Nephron (organoid): Measurements from ENCODE around the gene SH2D6.
A peak's percentile ranks its signal among the peaks of the same experiment; 100 is the strongest.

Experiments
- H3K27ac Mint-ChIP-seq, 3 experiments: 2 replicates each; pipeline ENCODE4 v1.8.0; 2020; ENCODE audit warnings: mixed read lengths in 3 of 3, mild to moderate bottlenecking in 2 of 3, moderate library complexity in 1 of 3
- H3K27me3 Mint-ChIP-seq: 2 replicates; pipeline ENCODE4 v1.8.0; 2021; ENCODE audit warnings: low read depth, mild to moderate bottlenecking, moderate library complexity, mixed read lengths
- H3K36me3 Mint-ChIP-seq: 2 replicates; pipeline ENCODE4 v1.8.0; 2020; ENCODE audit warnings: low read depth, mixed read lengths
- H3K4me1 Mint-ChIP-seq: 2 replicates; pipeline ENCODE4 v1.8.0; 2020; ENCODE audit warnings: mixed read lengths
- H3K4me3 Mint-ChIP-seq, 3 experiments: 2 replicates each; pipeline ENCODE4 v1.8.0; 2020; ENCODE audit warnings: mild to moderate bottlenecking in 3 of 3, mixed read lengths in 3 of 3, moderate library complexity in 2 of 3
- H3K9me3 Mint-ChIP-seq: 2 replicates; pipeline ENCODE4 v1.8.0; 2020; ENCODE audit warnings: mixed read lengths
- TF ChIP-seq, protein P1 (sequence below), 3 experiments: fragments of 200-600 bp; sonication (generic); IDR thresholded peaks; one replicate each; pipeline ENCODE4 v1.5.0; 2021; ENCODE audit warnings: antibody characterized with exemption in 3 of 3; ENCODE audit not compliant: unreplicated experiment in 3 of 3

SH2D6 gene

DNA sequence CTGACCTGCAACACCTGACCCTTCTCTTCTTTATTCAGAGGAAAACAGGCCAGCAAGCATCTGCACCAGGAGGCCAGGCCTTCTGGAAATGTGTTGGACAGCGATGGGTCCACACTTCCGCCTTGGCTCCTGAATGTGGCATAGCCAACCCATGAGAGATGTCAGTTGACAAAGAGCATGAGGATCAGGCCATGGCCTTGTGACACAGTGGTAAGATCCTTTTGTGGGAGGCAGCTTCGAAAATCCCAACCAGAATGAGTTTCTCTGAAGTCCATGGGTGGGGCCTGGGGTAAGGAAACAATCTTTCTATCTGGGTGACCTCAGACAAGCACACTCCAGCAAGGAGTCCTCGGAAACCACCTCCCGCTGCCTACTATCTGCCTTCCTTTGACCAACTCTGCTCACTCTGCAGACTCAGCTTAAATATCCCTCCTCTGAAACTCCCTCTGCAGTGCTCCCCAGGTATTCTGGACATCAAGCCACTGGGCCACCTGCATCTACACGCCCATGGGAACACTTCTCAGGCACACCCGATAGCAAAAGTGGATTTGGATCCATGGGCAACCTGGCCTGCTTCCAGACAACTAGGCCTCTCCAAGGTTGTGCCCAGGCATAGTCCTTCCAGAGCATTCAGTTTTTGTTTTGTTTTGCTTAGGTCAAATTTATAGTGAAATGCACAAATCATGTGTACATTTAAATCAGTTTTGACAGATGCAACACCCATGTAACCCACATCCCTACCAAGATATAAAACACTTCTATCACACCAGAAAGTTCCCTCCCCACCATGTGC lies 3.6 kb upstream of the SH2D6 start:
- Mint-ChIP-seq H3K9me3 (no peaks in the 10 kb centered on the region), H3K36me3 (no peaks in the 10 kb centered on the region), H3K4me3 (peak overlapping the region; percentile 47 to 95 (median 64)), H3K27me3 (no peaks in the 10 kb centered on the region), H3K27ac (peak overlapping the region in 2 of 3 experiments; percentile 29 to 73), H3K4me1 (peaks cover 29% of the 10 kb centered on the region)
- TF ChIP-seq, protein P1, sequence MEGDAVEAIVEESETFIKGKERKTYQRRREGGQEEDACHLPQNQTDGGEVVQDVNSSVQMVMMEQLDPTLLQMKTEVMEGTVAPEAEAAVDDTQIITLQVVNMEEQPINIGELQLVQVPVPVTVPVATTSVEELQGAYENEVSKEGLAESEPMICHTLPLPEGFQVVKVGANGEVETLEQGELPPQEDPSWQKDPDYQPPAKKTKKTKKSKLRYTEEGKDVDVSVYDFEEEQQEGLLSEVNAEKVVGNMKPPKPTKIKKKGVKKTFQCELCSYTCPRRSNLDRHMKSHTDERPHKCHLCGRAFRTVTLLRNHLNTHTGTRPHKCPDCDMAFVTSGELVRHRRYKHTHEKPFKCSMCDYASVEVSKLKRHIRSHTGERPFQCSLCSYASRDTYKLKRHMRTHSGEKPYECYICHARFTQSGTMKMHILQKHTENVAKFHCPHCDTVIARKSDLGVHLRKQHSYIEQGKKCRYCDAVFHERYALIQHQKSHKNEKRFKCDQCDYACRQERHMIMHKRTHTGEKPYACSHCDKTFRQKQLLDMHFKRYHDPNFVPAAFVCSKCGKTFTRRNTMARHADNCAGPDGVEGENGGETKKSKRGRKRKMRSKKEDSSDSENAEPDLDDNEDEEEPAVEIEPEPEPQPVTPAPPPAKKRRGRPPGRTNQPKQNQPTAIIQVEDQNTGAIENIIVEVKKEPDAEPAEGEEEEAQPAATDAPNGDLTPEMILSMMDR (IDR thresholded peaks at IDR 0.05; ENCODE audit: unreplicated experiment in 3 of 3), result no peak

DNA sequence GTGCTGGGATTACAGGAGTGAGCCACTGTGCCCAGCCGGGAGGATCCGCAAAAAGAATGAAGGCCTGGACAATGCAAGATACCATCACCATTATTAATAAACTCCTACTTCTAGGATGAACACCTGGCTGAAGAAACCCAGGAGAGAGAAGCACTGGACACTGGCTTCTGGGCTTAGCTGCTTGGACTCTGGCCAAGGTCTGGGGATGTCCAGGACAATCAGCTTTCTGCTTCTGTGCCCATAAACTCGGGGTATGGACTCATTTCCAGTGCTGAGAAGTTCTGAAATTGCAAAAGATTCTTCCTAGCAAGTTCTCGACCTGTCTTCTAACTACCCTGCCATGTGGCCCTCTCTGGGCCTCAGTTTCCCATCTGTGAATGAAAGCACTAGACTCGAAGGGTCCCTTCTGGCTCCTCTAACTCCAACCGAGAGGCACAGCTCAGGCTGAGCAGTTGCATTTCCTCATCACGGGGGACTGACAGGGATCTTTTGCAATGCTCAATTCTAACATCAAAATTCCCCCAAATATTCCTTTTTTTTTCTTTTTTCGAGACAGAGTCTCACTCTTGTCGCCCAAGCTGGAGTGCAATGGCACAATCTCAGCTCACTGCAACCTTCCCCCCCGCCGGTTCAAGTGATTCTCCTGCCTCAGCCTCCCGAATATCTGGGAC lies 2.4 kb upstream of the SH2D6 start:
- peak overlapping the region in 2 of 3 experiments; percentile 29 to 73 for H3K27ac Mint-ChIP-seq
- H3K36me3 Mint-ChIP-seq, result no peaks in the 10 kb centered on the region
- peak overlapping the region in 2 of 3 experiments; percentile 64 to 95 for H3K4me3 Mint-ChIP-seq
- H3K9me3 Mint-ChIP-seq, result no peaks in the 10 kb centered on the region
- no peaks in the 10 kb centered on the region for H3K27me3 Mint-ChIP-seq
- TF ChIP-seq, protein P1 (IDR thresholded peaks at IDR 0.05; ENCODE audit: unreplicated experiment in 3 of 3), result no peak
- H3K4me1 Mint-ChIP-seq, result peaks cover 34% of the 10 kb centered on the region

DNA sequence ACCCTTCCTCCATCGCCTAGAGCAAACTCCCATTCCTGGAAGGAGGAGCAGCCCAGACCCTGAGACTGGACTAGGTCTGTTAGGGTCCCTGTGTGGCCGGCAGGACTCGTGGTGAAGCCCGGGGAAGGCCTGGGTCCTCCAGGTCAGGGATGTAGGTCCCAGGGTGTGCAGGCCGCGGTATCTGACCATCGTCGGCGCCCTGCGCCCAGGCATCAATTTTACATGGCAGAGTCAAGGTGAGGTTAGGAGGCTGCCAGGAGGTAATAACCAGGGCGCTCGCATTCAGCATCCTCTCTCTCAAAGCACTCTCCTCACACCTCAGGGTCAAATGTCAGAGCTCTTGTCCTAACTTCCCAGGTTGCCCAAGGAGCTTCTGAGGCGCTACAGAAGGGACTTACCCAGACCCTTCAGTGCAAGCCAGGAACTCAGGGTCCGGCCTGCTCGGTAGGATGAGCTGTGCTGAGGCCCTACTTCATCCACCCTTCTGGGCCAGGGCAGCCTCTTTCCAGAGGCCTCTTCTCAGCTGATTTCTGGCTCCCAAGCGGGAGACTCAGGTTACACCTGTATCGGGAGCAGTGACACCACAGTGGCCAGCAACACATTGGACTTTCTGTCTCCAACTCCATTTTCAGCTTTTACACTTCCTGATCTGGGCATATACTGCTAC lies 628 bp downstream of the SH2D6 start:
- Mint-ChIP-seq H3K4me1 (peaks cover 41% of the 10 kb centered on the region), H3K4me3 (peak overlapping the region; percentile 94 to 96 (median 95)), H3K27ac (peak overlapping the region; percentile 98 to 100 (median 99)), H3K9me3 (no peaks in the 10 kb centered on the region), H3K36me3 (no peaks in the 10 kb centered on the region), H3K27me3 (no peaks in the 10 kb centered on the region)
- TF ChIP-seq, protein P1 (IDR thresholded peaks at IDR 0.05; ENCODE audit: unreplicated experiment in 3 of 3), result no peak

DNA sequence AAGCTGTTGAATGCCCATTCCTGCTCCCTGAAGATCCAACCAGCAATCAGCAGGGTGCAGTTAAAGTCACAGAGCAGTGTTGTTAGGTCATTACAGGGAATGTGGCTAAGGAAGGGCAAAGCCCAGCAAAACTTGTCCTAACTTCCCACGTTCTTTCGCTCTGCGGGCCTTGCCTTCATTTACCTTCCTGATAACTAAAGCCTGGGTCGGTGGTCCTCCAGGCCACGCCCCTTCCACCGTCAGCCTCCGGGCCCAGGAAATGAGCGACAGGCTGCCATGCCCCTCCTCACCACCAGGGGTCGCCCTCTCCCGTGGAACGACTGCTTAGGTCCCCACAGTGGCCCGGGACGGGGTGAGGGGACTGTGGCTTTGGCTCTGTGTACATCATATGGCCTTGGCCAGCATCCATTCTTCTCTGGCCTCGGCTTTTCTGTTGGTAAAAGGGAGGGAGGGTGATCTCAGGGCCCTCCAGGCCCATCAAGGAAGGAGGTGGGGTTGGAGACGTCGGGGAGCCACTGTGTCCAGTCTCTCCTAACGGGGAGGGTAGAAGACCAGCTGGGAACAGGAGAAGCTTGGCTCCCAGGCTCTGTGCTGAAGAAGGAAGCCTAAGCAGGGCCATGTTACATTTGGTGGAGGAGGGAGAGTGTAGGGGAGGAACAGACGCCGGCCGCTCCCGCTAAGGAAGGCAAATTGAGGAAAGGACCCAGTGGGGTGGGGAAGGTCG lies 2.2 kb downstream of the SH2D6 start:
- TF ChIP-seq, protein P1 (IDR thresholded peaks at IDR 0.05; ENCODE audit: unreplicated experiment in 3 of 3), result peak; percentile 99 to 100 (median 99)
- no peaks in the 10 kb centered on the region for H3K9me3 Mint-ChIP-seq
- no peaks in the 10 kb centered on the region for H3K27me3 Mint-ChIP-seq
- H3K4me3 Mint-ChIP-seq, result peak overlapping the region; percentile 77 to 96 (median 95)
- peak overlapping the region; percentile 94 to 98 (median 97) for H3K27ac Mint-ChIP-seq
- H3K4me1 Mint-ChIP-seq, result peaks cover 37% of the 10 kb centered on the region
- H3K36me3 Mint-ChIP-seq, result no peaks in the 10 kb centered on the region

DNA sequence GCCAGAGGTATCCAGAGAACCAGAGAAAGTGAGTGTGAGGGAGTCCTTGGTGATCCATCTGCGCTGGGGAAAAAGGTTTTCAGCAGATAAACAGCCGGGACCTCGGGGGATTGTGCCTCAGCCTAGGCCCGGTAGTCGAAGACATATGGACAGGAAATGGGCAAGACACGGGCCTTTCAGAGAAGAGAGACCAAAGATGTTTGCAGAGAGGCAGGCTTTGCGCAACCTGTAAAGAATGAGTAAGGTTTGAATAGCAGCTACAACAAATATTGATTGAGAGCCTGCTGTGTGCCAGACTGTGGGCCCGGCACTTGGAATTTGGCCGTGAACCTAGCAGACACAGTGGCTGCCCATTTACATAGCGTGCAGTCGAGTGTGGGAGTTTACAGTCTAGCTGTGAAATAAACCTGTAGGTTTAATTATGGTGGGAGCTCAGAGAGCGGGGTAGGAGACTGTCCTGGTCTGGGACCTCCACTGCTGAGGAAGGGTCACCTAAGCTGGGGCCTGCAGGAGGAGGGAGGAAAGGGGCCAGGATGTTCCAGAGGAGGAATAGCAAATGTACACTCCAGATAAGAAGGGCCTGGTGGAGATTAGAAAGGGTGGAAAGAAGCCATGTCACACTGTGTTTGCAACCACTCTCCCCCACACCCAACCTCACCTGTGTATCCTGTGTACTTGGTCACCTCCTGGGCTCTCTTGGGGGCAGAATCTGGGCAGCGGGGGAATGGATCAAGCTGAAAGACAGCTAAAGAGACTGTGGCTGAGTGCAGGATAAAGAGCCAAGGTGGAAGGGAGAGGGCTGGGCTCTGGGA lies 3.0 kb downstream of the SH2D6 start:
- peak overlapping the region; percentile 94 to 98 (median 97) for H3K27ac Mint-ChIP-seq

More for the DNA sequence above, 3.0 kb downstream of the SH2D6 start:
- H3K4me3 Mint-ChIP-seq, result peak overlapping the region; percentile 13 to 95 (median 77)
- no peaks in the 10 kb centered on the region for H3K9me3 Mint-ChIP-seq
- H3K36me3 Mint-ChIP-seq, result no peaks in the 10 kb centered on the region
- TF ChIP-seq, protein P1 (IDR thresholded peaks at IDR 0.05; ENCODE audit: unreplicated experiment in 3 of 3), result no peak
- peaks cover 37% of the 10 kb centered on the region for H3K4me1 Mint-ChIP-seq
- no peaks in the 10 kb centered on the region for H3K27me3 Mint-ChIP-seq
